Testis (tissue), 2 donors: ENCODE results near the gene MLN.

ENCODE experiments used
- POLR2A ChIP-seq: fragments of 450-650 bp; IDR thresholded peaks from one replicate; pipeline ENCODE4 v1.6.1; 2017; ENCODE audit warnings: antibody characterized with exemption, mild to moderate bottlenecking, moderate library complexity
- TF ChIP-seq, protein P1 (sequence below), 3 experiments: fragments of 450-650 bp in 2 of 3; fragments of 200-600 bp in 1 of 3; sonication (generic) in 1 of 3; IDR thresholded peaks; one replicate each; pipeline ENCODE4 v1.5.1; 2016 to 2019; ENCODE audit warnings: antibody characterized with exemption in 3 of 3, mild to moderate bottlenecking in 2 of 3, moderate library complexity in 1 of 3

DNA sequence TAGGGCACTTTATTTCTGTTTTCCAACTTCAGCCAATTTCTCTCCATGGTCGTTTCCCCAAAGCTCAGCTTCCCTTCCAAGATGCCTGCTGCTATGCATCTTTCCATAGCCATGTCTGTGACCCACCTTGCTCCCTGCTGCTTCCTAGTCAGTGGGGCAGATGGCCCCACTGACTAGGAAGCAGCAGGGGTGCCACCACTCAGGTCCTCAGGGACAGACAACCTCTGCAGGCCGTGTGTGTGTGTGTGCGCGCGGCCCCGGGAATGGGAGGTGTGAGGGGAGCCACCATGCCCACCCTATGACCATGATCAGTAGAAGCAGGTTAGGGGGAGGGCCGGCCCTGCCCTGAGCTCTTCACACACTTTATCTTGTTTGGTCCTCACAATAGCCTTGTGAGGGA, 54.4 kb downstream of the MLN start:
- TF ChIP-seq POLR2A: no peak
- TF ChIP-seq, protein P1, sequence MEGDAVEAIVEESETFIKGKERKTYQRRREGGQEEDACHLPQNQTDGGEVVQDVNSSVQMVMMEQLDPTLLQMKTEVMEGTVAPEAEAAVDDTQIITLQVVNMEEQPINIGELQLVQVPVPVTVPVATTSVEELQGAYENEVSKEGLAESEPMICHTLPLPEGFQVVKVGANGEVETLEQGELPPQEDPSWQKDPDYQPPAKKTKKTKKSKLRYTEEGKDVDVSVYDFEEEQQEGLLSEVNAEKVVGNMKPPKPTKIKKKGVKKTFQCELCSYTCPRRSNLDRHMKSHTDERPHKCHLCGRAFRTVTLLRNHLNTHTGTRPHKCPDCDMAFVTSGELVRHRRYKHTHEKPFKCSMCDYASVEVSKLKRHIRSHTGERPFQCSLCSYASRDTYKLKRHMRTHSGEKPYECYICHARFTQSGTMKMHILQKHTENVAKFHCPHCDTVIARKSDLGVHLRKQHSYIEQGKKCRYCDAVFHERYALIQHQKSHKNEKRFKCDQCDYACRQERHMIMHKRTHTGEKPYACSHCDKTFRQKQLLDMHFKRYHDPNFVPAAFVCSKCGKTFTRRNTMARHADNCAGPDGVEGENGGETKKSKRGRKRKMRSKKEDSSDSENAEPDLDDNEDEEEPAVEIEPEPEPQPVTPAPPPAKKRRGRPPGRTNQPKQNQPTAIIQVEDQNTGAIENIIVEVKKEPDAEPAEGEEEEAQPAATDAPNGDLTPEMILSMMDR (IDR thresholded peaks at IDR 0.05): no peak
